ENCODE data around the gene SLC2A1. TPM values are rescaled to one million over a fixed set of nuclear protein-coding genes. Genes with fewer than 3 reads are reported as not detected.
"Not testable (repeated sequence)": the region's sequence is repeated elsewhere in the genome, so short reads cannot be mapped to it uniquely, and the experiment has no call there.

Gene SLC2A1
- polyA plus RNA-seq, 3 donors: 31.1 to 36.8 (median 34.9) TPM

GRCh38 chr1:42931911-42932422, 26.7 kb downstream of the SLC2A1 start:
- DNase-seq (ENCODE audit: low read depth in 3 of 3, low spot score in 2 of 3): no peak

GRCh38 chr1:42931108-42931539, 27.5 kb downstream of the SLC2A1 start:
- DNase-seq (ENCODE audit: low read depth in 3 of 3, low spot score in 2 of 3): no peak

- no peak for DNase-seq (ENCODE audit: low read depth in 3 of 3, low spot score in 2 of 3)
These were observed 28.2 kb downstream of the SLC2A1 start for GRCh38 chr1:42930178-42931107.

- DNase-seq (ENCODE audit: low read depth in 3 of 3, low spot score in 2 of 3): no peak
These were observed 29.1 kb downstream of the SLC2A1 start for GRCh38 chr1:42929434-42930177.

- no peak for DNase-seq (ENCODE audit: low read depth in 3 of 3, low spot score in 2 of 3)
These were observed 29.8 kb downstream of the SLC2A1 start for GRCh38 chr1:42928859-42929258.

GRCh38 chr1:42927920-42928505, 30.7 kb downstream of the SLC2A1 start:
- no peak for DNase-seq (ENCODE audit: low read depth in 3 of 3, low spot score in 2 of 3)

GRCh38 chr1:42927274-42927841, 31.3 kb downstream of the SLC2A1 start:
- DNase-seq (ENCODE audit: low read depth in 3 of 3, low spot score in 2 of 3): no peak

GRCh38 chr1:42926879-42927242, 31.8 kb downstream of the SLC2A1 start:
- no peak for DNase-seq (ENCODE audit: low read depth in 3 of 3, low spot score in 2 of 3)

GRCh38 chr1:42926235-42926878, 32.3 kb downstream of the SLC2A1 start:
- no peak for DNase-seq (ENCODE audit: low read depth in 3 of 3, low spot score in 2 of 3)

- no peak for DNase-seq (ENCODE audit: low read depth in 3 of 3, low spot score in 2 of 3)
These were observed 33.6 kb downstream of the SLC2A1 start for GRCh38 chr1:42924851-42925760.

GRCh38 chr1:42924082-42924850, 34.4 kb downstream of the SLC2A1 start:
- DNase-seq (ENCODE audit: low read depth in 3 of 3, low spot score in 2 of 3): peak; percentile 85 to 92 (median 87)

GRCh38 chr1:42923367-42924081, 35.1 kb downstream of the SLC2A1 start:
- DNase-seq (ENCODE audit: low read depth in 3 of 3, low spot score in 2 of 3): no peak

GRCh38 chr1:42922687-42923366, 35.8 kb downstream of the SLC2A1 start:
- DNase-seq (ENCODE audit: low read depth in 3 of 3, low spot score in 2 of 3): no peak

- no peak for DNase-seq (ENCODE audit: low read depth in 3 of 3, low spot score in 2 of 3)
These were observed 36.9 kb downstream of the SLC2A1 start for GRCh38 chr1:42921769-42922168.

- not testable (repeated sequence) for DNase-seq (ENCODE audit: low read depth in 3 of 3, low spot score in 2 of 3)
These were observed 39.0 kb downstream of the SLC2A1 start for GRCh38 chr1:42919651-42920050.

GRCh38 chr1:42917241-42917495, 41.5 kb downstream of the SLC2A1 start:
- DNase-seq (ENCODE audit: low read depth in 3 of 3, low spot score in 2 of 3): no peak

GRCh38 chr1:42915456-42915855, 43.2 kb downstream of the SLC2A1 start:
- no peak for DNase-seq (ENCODE audit: low read depth in 3 of 3, low spot score in 2 of 3)

Measured in right renal cortex interstitium (tissue), 3 donors.